ENCODE measurements around the gene ABHD17C. TPM values are rescaled to one million over a fixed set of nuclear protein-coding genes. Genes with fewer than 3 reads are reported as not detected.

Gene ABHD17C
- total and polyA plus RNA-seq, 8 donors = 2.0 to 7.9 (median 4.3) TPM

GRCh38 chr15:80777826-80778620 lies 82.9 kb downstream of the ABHD17C start:
- no peak for ATAC-seq
- WGBS, 2 donors = 65 to 68% methylated on average over 10 of the region's 10 CpGs
- DNase-seq = no peak
- TF ChIP-seq CTCF (IDR thresholded peaks at IDR 0.05) = no peak
- no peak overlapping the region for H3K27ac ChIP-seq
- no peak for FAIRE-seq
- peaks cover 0 to 25% (median 5%) of the 10 kb centered on the region in 4 donors for H3K27me3 ChIP-seq
- no peaks in the 10 kb centered on the region for H3K36me3 ChIP-seq
- intact Hi-C loops (cut with DNase I) = loop anchor here in 2 of 3 donors (5.0 kb wide), 3 partner anchors 206 to 326 kb away; no protein-coding TSS in a partner anchor
- no peak overlapping the region for H3K4me3 ChIP-seq
- H3K4me1 ChIP-seq = peaks cover 0 to 9% (median 6%) of the 10 kb centered on the region in 3 donors
- no peaks in the 10 kb centered on the region for H3K9me3 ChIP-seq

GRCh38 chr15:80778621-80778963 lies 83.5 kb downstream of the ABHD17C start:
- no peak for ATAC-seq
- Histone ChIP-seq H3K27me3 (peaks cover 0 to 25% (median 5%) of the 10 kb centered on the region in 4 donors), H3K36me3 (no peaks in the 10 kb centered on the region), H3K27ac (no peak overlapping the region), H3K4me1 (peaks cover 0 to 9% (median 6%) of the 10 kb centered on the region in 3 donors), H3K9me3 (no peaks in the 10 kb centered on the region), H3K4me3 (peak overlapping the region in 3 of 4 donors; percentile 23 to 53 (median 38))
- DNase-seq = no peak
- FAIRE-seq = no peak
- no peak for TF ChIP-seq CTCF (IDR thresholded peaks at IDR 0.05)
- intact Hi-C loops (cut with DNase I) = loop anchor here in 2 of 3 donors (5.0 kb wide), 3 partner anchors 206 to 326 kb away; no protein-coding TSS in a partner anchor
- 18 to 19% methylated on average over 7 of the region's 7 CpGs for WGBS, 2 donors

DNA sequence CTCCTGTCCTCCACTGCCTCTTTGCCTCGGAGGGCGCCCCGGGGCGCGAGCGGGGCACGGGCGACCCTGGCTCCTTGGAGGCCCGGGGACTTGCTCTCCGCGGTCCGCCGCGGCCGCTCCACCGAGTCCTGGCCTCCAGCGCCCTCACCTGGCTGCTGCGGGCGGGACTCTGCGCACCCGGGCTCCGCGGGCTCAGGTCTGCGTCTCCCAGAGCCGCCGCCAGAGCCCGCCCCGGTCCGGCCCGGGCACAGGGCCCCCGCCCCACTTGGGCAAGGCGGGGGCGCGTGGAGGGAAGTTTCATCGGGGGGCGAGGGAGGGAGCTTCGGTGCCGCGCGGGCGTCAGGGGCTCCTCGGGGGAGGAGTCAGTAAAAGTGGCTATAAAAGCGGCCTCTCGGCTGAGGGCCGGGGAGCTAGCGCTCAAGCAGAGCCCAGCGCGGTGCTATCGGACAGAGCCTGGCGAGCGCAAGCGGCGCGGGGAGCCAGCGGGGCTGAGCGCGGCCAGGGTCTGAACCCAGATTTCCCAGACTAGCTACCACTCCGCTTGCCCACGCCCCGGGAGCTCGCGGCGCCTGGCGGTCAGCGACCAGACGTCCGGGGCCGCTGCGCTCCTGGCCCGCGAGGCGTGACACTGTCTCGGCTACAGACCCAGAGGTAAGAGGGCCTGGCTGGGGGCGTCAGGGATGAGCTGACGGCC lies 84.0 kb downstream of the ABHD17C start, which contains the start of gene CEMIP:
Gene CEMIP, plus strand, starts transcription at position 407 of the 694 bp plus-strand sequence. CDS start 94,510 bp downstream, outside the sequence.
- intact Hi-C loops (cut with DNase I) = loop anchor here in 2 of 3 donors (5.0 kb wide), 3 partner anchors 207 to 327 kb away; no protein-coding TSS in a partner anchor
- peak within 1 kb of the TSS; percentile 23 to 53 (median 32) for H3K4me3 ChIP-seq

More for the DNA sequence above, 84.0 kb downstream of the ABHD17C start, which contains the start of gene CEMIP:
- ATAC-seq = peak; percentile 90 to 93 (median 92)
- H3K36me3 ChIP-seq = no peaks in the 10 kb centered on the region
- WGBS, 2 donors = 1% methylated on average over 70 to 75 of the region's 75 CpGs
- peak; percentile 48 to 93 (median 72) for DNase-seq
- H3K4me1 ChIP-seq = peaks cover 0 to 9% (median 6%) of the 10 kb centered on the region in 3 donors
- peaks cover 0 to 25% (median 5%) of the 10 kb centered on the region in 4 donors for H3K27me3 ChIP-seq
- peak; percentile 21 to 64 (median 58) for TF ChIP-seq CTCF (IDR thresholded peaks at IDR 0.05)
- no peaks in the 10 kb centered on the region for H3K9me3 ChIP-seq
- H3K27ac ChIP-seq = no peak within 1 kb of the TSS
- FAIRE-seq = no peak

Data from pancreas (tissue), 10 donors.